ENCODE results near the gene ATXN1. TPM values are rescaled to one million over a fixed set of nuclear protein-coding genes. Genes with fewer than 3 reads are reported as not detected.
A peak's percentile ranks its signal among the peaks of the same experiment; 100 is the strongest.

Gene ATXN1
- total RNA-seq, 4 donors from 2014 or later: 24.9 to 48.0 (median 36.8) TPM

GRCh38 chr6:16284472-16284871 lies 476.8 kb downstream of the ATXN1 start:
- Histone ChIP-seq H3K27ac (no peak overlapping the region), H3K4me3 (no peak overlapping the region), H3K36me3 (peaks cover 0 to 4% (median 0%) of the 10 kb centered on the region in 3 donors), H3K4me1 (no peaks in the 10 kb centered on the region), H3K27me3 (no peaks in the 10 kb centered on the region), H3K9me3 (no peaks in the 10 kb centered on the region)
- TF ChIP-seq POLR2A (IDR thresholded peaks at IDR 0.05) (no peak), EP300 (IDR thresholded peaks at IDR 0.05) (no peak)
- TF ChIP-seq, protein P1, sequence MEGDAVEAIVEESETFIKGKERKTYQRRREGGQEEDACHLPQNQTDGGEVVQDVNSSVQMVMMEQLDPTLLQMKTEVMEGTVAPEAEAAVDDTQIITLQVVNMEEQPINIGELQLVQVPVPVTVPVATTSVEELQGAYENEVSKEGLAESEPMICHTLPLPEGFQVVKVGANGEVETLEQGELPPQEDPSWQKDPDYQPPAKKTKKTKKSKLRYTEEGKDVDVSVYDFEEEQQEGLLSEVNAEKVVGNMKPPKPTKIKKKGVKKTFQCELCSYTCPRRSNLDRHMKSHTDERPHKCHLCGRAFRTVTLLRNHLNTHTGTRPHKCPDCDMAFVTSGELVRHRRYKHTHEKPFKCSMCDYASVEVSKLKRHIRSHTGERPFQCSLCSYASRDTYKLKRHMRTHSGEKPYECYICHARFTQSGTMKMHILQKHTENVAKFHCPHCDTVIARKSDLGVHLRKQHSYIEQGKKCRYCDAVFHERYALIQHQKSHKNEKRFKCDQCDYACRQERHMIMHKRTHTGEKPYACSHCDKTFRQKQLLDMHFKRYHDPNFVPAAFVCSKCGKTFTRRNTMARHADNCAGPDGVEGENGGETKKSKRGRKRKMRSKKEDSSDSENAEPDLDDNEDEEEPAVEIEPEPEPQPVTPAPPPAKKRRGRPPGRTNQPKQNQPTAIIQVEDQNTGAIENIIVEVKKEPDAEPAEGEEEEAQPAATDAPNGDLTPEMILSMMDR (IDR thresholded peaks at IDR 0.05): no peak
- WGBS, 2 donors: 96 to 97% methylated on average over 14 of the region's 14 CpGs
- DNase-seq (ENCODE audit: low spot score in 2 of 2): no peak

DNA sequence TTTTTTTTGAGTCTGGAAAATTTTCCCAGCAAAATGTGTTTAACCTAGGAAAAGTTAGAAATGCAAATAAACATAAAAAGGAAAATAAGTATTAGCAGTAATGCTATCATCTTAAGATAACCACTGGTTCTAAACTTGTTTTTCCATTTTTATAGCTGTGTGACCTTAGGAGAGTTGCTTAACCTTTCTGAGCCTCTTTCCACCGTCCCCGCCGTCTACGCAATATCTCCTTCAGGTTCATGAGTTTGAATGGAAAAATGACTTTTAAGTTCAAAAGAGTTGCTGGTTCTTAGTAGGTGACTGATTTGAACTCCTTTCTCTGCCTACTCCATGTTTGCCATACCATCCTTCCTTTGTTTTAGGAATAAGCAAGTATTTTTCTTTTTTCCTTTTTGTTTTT lies 478.9 kb downstream of the ATXN1 start:
- peaks cover 0 to 10% (median 1%) of the 10 kb centered on the region in 4 donors for H3K4me1 ChIP-seq
- TF ChIP-seq, protein P1 (IDR thresholded peaks at IDR 0.05): no peak
- TF ChIP-seq POLR2A (IDR thresholded peaks at IDR 0.05): no peak
- no peak for TF ChIP-seq EP300 (IDR thresholded peaks at IDR 0.05)
- H3K36me3 ChIP-seq: peaks cover 0 to 14% (median 0%) of the 10 kb centered on the region in 3 donors
- no peaks in the 10 kb centered on the region for H3K27me3 ChIP-seq
- no peak overlapping the region for H3K27ac ChIP-seq
- no peak overlapping the region for H3K4me3 ChIP-seq
- no peaks in the 10 kb centered on the region for H3K9me3 ChIP-seq
- DNase-seq (ENCODE audit: low spot score in 2 of 2): no peak
- WGBS, 2 donors: 86% methylated on average over 4 of the region's 4 CpGs

DNA sequence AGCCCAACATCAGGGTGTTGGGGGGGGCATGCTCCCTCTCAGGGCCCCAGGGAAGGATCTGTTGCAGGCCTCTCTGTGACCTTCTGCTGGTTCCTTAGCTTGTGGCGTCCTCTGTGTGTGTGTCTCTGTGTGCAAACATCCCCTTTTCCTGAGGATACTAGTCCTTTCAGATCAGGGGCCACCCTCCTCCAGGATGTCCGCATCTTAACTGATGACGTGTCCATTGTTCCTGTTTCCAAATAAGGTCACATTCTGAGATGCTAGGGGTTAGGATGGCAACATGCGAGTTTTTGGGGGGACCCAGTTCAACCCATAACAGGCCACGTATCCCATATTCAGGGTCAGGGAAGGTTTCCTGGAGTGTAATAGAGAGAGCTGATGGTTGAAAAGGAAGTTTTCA lies 482.0 kb downstream of the ATXN1 start:
- H3K9me3 ChIP-seq: no peaks in the 10 kb centered on the region
- H3K4me1 ChIP-seq: peaks cover 0 to 19% (median 5%) of the 10 kb centered on the region in 4 donors
- TF ChIP-seq, protein P1 (IDR thresholded peaks at IDR 0.05): no peak
- peak overlapping the region in 1 of 4 donors; percentile 35 for H3K27ac ChIP-seq
- H3K27me3 ChIP-seq: no peaks in the 10 kb centered on the region
- H3K4me3 ChIP-seq: no peak overlapping the region
- no peak for DNase-seq (ENCODE audit: low spot score in 2 of 2)
- peaks cover 0 to 14% (median 0%) of the 10 kb centered on the region in 3 donors for H3K36me3 ChIP-seq
- WGBS, 2 donors: 85 to 89% methylated on average over 5 of the region's 5 CpGs

GRCh38 chr6:16278750-16279149 lies 482.5 kb downstream of the ATXN1 start:
- no peak for DNase-seq (ENCODE audit: low spot score in 2 of 2)
- no peaks in the 10 kb centered on the region for H3K9me3 ChIP-seq
- TF ChIP-seq POLR2A (IDR thresholded peaks at IDR 0.05) (no peak), EP300 (IDR thresholded peaks at IDR 0.05) (no peak)
- TF ChIP-seq, protein P1 (IDR thresholded peaks at IDR 0.05): no peak
- 72 to 86% methylated on average over 9 of the region's 9 CpGs for WGBS, 2 donors
- peak overlapping the region in 1 of 4 donors; percentile 35 for H3K27ac ChIP-seq
- H3K4me1 ChIP-seq: peaks cover 0 to 19% (median 5%) of the 10 kb centered on the region in 4 donors
- no peak overlapping the region for H3K4me3 ChIP-seq
- no peaks in the 10 kb centered on the region for H3K27me3 ChIP-seq
- peaks cover 0 to 14% (median 0%) of the 10 kb centered on the region in 3 donors for H3K36me3 ChIP-seq

DNA sequence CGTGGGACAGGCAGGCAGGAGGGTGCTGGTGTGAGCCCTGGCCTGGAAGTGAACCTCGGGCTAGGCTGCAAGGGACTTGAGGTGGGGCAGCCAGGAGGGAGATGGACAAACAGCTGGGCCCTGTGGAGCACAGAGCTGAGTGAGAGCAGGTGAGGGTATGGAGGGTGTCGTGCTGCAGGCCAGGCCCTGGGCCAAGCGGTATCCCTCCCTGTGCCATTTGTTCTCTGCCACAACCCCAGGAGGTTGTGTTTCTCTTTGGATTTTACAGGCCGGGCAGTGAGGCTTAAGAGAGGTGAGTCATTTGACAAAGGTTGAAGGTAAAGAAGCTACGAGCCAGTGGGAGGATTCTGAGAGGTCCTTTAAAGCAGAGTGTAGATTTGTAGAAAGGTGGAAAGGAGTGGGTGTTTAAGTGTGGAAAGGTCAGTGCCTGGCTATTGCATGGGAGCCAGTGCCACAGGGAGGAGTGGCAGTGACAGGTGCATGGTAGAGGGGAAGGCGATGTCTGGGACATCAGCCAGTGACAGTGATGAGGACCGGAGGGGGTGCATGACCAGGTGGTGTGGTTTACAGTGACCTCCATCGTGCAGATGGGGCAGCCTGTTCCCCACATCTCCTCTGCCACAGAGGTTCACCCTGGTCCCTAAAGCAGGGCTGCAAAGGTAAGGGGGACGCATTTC lies 483.1 kb downstream of the ATXN1 start:
- H3K9me3 ChIP-seq: no peaks in the 10 kb centered on the region
- TF ChIP-seq, protein P1 (IDR thresholded peaks at IDR 0.05): no peak
- TF ChIP-seq POLR2A (IDR thresholded peaks at IDR 0.05) (no peak), EP300 (IDR thresholded peaks at IDR 0.05) (no peak)
- H3K4me1 ChIP-seq: peaks cover 0 to 22% (median 5%) of the 10 kb centered on the region in 4 donors
- peak overlapping the region in 2 of 4 donors; percentile 32 to 65 for H3K27ac ChIP-seq
- no peak for DNase-seq (ENCODE audit: low spot score in 2 of 2)
- WGBS, 2 donors: 88 to 89% methylated on average over 10 of the region's 10 CpGs
- peaks cover 0 to 14% (median 0%) of the 10 kb centered on the region in 3 donors for H3K36me3 ChIP-seq
- no peak overlapping the region for H3K4me3 ChIP-seq
- no peaks in the 10 kb centered on the region for H3K27me3 ChIP-seq
